ENCODE measurements around the gene LRTM2.

DNA sequence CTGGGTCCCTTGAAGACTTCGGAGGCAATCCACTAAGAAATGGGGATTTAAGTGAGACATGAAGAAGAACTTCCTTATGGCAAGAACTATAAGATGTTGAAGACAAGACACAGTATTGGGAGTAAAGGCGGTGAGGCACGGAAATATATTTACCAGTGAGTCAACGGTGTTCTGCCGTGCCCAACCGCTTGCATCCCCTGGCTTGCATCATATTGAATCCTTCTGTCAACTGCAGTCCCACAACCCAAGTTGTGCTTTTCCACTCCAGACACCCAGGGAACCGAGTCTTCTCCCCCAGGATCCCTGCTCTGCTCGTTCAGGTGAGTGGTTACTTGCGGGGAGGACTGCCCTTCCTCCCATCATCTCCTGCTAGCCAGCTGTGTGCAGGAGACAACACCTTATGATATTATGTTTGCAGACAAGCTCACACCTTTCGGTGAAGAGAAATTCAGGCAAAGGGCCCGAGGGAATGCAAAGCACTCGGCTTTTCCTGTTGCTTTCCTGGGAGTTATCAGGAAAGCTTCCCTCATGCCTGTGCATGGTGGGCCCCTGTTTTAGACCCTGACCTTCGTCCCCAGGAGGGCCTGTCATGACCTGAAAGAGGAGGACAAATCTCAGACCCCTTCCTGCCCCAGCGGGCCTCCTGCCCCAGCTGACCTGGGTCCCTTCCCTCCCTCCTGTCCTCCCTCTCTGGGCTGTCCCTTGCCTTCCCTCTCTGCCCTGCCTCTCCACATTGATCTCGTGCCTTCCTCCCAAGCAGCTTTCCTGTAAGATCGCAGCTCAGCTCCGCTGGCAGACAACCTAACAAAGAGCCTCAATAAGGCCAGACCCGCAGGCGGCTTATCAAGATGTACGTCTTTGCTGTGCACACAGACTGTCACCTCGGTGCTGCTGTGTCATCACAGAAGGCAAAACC lies 4.3 kb upstream of the LRTM2 start:
- TF ChIP-seq EZH2 (IDR thresholded peaks at IDR 0.05) = no peak
- no peak for TF ChIP-seq SRF (IDR thresholded peaks at IDR 0.05; ENCODE audit: low read depth)
- no peak for TF ChIP-seq POLR2A (IDR thresholded peaks at IDR 0.05; ENCODE audit: borderline replicate concordance, extremely low read depth, insufficient read depth, insufficient read length)
- TF ChIP-seq, protein P1, sequence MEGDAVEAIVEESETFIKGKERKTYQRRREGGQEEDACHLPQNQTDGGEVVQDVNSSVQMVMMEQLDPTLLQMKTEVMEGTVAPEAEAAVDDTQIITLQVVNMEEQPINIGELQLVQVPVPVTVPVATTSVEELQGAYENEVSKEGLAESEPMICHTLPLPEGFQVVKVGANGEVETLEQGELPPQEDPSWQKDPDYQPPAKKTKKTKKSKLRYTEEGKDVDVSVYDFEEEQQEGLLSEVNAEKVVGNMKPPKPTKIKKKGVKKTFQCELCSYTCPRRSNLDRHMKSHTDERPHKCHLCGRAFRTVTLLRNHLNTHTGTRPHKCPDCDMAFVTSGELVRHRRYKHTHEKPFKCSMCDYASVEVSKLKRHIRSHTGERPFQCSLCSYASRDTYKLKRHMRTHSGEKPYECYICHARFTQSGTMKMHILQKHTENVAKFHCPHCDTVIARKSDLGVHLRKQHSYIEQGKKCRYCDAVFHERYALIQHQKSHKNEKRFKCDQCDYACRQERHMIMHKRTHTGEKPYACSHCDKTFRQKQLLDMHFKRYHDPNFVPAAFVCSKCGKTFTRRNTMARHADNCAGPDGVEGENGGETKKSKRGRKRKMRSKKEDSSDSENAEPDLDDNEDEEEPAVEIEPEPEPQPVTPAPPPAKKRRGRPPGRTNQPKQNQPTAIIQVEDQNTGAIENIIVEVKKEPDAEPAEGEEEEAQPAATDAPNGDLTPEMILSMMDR (IDR thresholded peaks at IDR 0.05 in 2 of 3, conservative IDR thresholded peaks at IDR 0.05 in 1 of 3; ENCODE audit: borderline replicate concordance in 1 of 3, insufficient read depth in 1 of 3, low read depth in 2 of 3, low read length in 2 of 3) = no peak
- no peak for TF ChIP-seq SP1 (IDR thresholded peaks at IDR 0.05; ENCODE audit: low read depth)
- no peak for TF ChIP-seq EZH2phosphoT487 (IDR thresholded peaks at IDR 0.05; ENCODE audit: borderline replicate concordance)
- TF ChIP-seq SIN3A (IDR thresholded peaks at IDR 0.05; ENCODE audit: low read depth) = no peak
